CD1c-positive myeloid dendritic cell (primary cell): ENCODE measurements around the gene SYCE1L.
A peak's percentile ranks its signal among the peaks of the same experiment; 100 is the strongest.
"Not testable (repeated sequence)": the region's sequence is repeated elsewhere in the genome, so short reads cannot be mapped to it uniquely, and the experiment has no call there.

ENCODE experiments used
- DNase-seq: peaks from one replicate; pipeline ENCODE4 v3.0.0-alpha.2; 2016; ENCODE audit errors: extremely low spot score

Gene SYCE1L

DNA sequence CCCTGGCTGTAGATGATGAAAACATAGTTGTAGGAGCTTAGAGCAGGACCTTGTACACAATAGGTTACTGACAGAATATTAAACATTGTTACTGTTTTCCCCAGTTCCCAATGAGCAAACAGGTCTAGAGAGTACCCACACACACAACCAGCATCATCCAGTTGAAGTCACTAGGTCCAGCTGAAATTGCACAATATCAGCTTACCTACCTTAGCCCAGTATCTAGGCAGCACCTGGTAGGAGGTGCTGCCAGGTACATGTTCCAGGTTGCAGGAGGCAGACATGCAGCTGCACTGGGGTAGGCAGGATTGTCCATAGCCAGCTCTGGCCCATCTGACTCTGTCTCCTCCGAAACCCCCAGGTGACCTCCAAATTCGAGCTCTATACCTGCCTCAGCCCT lies 1.5 kb upstream of the SYCE1L start:
- DNase-seq, result no peak

DNA sequence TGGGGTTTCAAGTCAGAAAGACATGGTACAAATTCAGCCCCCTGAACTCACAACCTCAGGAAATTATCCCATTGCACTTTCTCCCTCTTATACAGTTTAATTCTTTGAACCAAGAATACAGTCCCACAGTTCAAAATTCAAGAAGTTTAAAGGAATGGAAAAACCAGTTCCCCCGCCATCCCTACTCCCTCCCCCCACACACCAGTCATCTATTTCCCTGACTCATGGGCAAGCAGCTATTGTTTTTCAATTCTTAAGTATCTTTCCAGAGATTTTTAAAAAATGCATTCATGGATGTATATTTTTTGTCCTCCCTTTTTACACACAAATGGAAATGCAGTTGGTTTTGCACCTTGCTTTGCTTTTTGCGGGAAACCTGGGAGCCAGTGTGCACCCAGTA lies 7.3 kb downstream of the SYCE1L start:
- DNase-seq, result no peak

DNA sequence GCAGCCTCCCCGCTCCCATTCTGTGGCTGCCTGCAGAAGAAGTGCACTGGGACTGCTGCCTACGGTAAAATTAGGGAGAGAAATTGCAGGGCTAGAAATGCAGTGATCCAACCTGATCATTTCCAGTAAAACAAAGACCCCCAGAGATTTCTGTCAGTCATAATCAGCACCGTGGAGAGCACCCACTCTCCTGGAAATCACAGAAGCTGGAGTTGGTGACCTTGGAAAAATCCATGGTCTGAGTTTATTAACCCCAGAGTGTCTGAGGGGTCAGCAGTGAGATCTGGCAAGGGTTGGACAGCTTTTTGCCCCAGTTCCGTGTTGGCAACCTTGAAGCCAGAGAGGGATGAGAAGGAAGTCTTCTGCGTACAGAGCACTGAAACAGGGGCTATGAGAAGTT lies 7.8 kb downstream of the SYCE1L start:
- DNase-seq, result no peak

DNA sequence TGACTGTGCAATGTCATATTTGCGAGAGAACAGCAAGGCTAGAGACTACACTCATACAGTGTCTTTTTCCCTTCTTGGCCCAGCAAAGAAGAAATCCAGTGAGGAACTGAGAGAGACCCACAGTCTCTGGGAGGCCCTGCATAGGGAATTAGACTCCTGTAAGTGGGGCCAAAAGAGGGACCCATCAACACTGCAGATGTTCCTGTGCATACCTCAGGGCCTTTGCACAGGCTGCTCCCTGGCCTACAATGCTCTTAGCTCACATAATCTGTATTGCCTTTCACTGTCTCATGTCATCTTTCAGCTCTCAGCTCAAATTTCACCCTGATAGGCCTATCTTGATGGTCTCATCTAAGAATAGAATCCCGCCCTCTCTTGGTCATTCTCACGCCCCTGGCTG lies 9.2 kb downstream of the SYCE1L start:
- no peak for DNase-seq

DNA sequence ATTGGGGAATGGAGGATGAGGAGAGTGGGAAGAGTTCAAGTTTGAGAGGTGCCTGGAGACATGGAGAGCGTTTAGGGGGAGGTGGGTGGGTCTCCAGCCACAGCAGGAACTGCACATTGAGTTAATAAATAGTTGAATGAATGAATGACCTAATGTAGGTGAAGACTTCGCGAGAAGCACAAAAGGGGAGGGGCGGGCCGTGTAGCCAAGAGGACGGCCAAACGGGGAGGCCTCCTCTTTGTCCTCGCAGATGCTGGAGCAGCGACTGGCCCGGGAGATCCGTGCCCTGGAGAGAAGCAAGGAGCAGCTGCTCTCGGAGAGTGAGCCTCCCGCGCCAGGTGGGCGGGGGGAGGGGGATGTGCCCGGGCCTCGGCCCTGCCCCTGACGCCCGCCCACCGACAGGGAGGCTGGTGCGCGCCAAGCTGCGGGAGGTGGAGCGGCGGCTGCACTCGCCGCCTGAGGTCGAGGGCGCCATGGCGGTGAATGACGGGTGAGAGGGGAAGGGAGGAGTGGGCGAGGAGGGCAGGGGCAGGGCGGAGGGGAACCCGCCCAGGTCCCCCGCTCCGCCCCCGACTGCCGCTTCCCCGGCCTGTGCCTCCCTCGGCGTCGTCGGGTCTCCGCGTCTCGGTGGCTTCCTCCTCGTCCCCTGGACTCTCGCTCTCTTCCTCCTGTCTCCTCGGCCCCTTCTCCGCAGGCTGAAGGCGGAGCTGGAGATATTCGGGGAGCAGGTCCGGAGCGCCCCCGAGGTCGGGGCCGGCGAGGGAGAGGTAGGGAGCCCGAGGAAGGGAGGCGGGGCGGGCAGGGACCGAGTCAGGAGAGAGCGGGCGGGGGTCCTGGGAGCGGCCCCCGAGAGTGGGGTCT lies 12.9 kb downstream of the SYCE1L start:
- peak; percentile 71 for DNase-seq

DNA sequence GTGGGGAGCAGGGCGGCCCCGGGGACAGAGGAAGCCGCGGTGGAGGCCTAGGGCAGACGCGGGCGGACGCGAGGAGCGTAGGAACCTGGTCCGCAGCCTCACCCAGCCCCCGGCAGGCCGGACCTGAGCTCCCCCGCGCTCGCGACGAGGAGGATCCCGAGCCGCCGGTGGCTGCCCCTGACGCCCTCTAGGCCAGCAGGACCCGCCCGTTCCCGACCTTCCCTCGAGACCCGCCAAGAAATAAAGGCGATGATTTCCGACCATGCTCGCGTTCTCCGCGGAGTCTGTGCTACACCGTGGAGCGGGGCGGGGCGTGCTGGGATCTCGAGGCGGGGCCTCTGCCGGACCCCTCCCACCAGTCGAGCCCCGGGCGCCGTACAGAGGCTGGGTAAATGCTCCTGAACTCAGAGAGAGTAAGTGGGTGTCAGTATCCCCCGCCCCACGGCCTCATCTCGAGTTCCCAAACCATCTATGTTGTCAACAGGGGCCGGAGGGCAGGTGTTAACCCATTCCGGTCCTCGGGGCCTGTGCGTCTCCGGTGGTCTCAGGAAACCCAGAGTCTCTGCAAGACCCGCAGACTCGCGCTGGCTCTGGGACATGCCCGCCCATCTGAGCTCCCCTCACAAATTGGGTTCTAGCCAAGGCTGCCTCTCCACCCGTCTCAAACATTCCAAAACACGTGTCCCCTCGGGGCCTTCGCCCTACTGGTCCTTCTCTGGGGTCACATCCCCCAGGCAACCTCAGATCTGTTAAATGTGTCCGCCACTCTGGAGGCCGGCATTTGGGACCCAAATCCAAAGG lies 13.7 kb downstream of the SYCE1L start:
- DNase-seq, result peak; percentile 66

DNA sequence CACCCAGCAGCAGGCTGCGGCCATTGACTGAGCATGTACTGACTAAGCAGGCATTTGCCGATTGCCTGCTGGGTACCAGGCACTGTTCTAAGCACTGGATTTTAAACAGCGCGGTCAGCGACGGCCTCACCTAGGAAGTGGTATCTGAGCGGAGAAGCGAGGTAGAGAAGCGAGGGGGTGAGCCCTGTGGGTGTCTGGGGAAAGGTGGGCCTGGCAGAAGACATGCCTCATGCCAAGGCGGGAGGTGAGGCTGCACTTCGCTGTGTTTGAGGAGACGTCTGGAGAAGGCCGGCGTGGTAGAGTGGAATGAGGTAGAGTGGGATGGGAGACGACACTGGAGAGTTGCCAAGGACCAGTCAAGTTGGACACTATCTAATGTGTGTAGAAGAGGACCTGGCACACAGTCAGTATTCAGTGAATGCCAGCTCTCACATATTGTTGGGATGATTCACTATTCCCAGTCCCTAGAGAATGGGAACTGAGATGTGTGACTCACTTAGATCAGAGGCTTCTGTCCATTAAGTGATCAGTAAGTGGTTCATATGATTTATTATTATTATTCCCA lies 14.4 kb downstream of the SYCE1L start:
- DNase-seq, result peak; percentile 73

DNA sequence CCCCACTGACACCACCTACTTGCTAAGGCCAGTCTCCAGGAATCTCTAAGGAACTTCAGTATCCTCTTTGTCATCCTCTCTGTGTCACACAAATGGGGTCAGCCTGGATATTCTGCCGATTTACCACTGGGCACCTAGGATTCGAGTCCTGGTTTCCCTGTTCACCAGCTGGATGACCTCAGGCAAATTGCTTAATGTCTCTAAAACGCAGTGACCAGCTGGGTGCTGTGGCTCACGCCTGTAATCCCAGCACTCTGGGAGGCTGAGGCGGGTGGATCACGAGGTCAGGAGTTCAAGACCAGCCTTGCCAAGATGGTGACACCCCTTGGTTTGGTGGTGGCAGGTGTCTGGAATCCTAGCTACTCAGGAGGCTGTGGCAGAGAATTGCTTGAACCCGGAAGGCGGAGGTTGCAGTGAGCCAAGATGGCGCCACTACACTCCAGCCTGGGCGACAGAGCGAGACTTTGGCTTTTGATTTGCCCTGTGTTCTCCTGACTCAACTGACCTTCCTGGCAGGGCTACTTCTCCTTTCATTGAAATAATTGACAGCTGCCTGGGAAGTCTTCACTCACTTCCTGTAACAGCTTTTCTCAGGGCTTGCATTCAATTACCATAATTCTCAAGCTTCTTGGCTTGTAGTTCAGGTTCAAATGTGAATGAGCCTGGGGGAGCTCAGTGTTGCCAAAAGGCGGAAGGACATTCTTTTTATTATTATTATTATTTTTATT lies 15.4 kb downstream of the SYCE1L start:
- peak; percentile 59 for DNase-seq

DNA sequence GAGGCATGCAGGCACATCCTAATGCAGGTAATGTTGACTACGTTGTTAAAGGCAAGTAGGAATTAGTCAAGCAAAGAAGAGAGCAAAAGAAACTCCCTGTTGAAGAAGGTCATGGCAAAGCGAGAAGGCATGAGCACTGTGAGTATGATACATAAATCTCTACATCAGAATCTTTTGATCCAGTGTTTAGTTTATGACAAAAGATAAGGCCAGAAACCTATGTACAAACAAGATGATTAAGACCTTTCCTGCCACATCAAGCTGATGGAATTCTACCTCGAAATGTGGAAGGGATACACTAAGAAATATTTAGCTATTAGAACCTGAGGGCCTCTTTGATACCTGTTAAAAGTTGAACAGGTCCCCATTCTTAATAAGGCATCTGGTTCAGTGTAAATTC lies 20.2 kb downstream of the SYCE1L start:
- DNase-seq, result no peak

DNA sequence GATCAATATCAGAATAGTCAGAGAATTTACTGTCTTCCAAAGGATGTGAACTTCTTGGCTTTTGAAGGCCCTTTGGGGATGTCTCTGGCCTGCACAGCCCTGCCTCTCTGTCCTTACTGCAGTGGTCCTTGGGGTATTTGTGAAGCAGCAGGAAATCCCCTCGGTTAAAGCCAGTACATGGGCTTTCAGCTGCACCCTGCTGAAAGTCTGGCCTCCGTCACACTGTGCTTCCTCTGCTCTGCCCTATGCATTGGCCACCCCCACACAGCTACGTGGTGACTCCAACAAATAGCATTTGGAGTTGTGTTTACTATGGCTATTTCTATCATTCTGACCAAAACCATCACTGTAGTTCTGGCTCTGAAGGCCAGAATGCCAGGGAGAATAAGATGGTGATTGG lies 21.2 kb downstream of the SYCE1L start:
- DNase-seq, result no peak

DNA sequence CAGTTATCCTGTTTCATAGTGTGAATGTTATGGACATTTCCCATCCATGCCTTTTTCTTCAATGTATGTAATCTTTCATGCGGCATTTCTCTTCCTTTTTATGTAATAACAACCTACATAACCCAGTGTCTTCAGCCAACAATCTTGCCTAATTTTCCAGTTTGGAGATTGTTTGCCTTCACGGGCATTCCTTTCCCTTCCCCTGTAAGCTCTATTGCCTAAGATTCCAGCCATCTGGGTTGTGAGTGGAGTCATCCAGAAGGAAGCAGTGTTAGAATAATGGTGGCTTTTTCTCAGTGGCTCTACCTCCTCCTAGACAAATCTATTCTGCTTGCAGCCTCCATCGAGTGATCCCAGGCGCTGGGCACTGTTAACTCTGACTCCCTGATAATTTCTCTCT lies 22.3 kb downstream of the SYCE1L start:
- DNase-seq, result no peak

DNA sequence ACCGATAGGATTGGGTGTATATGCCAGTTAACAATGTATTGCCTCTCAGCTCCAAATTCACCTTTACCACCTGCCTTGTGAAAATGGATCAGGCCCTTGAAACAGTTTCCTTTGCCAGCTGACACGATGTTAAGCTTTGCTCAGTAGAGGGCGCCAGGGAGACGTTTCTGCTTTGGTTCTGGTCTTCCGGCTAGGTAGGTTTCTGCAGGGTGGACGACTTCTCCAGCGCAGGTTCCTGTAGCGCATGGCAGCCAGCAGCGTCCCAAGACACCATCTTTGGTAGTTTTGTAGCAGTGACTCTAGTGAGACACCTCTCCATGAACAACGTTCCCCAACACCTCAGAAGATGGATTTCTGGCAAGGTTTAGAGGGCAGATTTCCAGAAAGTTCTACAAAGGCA lies 24.0 kb downstream of the SYCE1L start:
- peak; percentile 24 for DNase-seq

DNA sequence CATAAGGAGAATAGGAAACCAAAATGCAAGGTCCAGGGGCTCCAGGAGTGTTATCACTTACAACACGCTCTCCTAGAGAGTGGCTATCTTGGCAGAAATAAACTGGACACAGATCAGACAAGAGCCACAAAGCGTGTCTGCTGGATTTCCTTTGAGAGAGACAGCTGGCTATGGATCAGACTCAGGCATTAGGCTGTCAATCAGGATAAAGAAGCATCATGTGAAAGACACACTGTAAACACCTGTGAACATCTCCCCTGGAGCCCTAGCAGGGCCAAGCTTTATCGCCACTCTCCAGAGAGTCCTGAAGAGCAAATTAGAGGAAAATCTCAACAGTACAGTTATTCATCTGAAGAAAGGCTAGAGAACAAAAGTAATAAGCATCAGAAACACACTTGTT lies 26.0 kb downstream of the SYCE1L start:
- DNase-seq, result no peak

DNA sequence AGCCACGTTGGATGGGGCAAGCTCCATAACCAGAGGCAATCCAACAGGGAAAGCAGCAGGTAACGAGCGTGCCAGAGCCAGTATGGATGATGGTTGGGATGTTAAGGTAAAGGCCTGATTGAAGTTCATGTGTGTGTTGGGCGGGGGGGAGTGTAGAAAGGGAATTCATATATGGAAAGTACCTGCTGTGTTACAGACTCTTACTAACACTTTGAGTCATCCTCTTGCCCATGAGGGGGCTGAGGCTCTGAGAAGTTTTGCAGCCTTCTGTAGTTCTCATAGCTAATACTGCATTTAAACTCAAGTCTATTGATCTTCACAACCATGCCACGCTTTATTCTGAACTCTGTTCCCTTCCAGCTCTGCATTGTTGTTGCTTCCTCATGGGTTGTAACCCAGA lies 28.5 kb downstream of the SYCE1L start:
- DNase-seq, result no peak

DNA sequence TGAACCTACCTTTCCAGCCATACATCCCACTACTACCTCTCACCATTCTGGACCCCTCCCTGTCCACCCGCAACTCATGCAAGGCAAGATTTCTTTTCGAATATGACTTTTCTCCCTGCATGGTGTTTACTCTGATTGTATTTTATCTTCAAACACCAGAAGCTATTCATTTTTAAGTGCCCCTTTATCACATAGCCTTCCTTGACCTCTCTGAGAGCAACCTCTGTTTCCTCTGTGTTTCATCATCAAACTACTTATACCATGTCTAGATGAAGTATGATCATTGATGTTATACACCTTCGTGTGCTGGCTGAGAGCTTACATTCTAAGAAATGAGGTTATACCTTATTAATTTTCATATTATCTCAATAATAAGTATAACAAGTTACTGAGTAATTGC lies 31.8 kb downstream of the SYCE1L start:
- no peak for DNase-seq

DNA sequence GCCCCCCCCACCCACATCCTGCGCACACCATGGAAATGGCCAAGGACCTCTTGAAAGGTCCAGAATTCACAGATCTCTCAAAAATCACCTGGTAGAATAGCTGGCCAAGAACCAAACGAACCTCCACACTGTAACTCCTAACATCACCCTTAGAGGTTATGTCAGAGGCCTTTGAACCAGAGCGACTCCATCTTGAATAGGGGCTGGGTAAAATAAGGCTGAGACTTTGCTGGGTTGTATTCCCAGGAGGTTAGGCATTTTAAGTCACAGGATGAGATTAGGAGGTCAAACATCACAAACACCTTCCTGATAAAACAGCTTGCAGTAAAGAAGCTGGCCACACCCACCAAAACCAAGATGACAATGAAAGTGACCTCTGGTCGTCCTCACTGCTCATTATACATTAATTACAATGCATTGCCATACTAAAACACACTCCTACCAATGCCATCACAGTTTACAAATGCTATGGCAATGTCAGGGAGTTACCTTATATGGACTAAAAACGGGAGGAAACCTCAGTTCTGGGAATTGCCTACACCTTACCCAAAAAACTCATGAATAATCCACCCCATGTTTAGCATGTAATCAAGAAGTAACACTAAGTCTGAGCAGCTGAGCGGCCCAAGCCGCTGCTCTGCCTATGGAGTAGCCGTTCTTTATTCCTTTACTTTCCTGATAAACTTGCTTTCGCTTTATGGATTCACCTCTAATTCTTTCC lies 34.8 kb downstream of the SYCE1L start:
- no peak for DNase-seq

DNA sequence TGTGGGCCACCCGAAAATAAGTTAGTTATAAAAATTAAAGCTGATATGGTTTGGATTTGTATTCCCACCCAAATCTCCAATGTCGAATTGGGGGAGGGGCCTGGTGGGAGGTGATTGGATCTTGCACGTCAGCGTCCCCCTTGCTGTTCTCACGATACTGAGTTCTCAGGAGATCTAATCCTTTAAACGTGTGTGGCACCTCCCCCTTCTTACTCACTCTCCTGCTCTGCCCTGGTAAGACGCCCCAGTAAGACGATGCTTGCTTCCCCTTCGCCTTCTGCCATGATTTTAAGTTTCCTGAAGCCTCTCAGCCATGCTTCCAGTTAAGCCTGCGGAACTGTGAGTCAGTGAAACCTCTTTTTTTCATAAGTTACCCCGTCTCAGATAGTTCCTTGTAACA lies 35.4 kb downstream of the SYCE1L start:
- peak; percentile 11 for DNase-seq

DNA sequence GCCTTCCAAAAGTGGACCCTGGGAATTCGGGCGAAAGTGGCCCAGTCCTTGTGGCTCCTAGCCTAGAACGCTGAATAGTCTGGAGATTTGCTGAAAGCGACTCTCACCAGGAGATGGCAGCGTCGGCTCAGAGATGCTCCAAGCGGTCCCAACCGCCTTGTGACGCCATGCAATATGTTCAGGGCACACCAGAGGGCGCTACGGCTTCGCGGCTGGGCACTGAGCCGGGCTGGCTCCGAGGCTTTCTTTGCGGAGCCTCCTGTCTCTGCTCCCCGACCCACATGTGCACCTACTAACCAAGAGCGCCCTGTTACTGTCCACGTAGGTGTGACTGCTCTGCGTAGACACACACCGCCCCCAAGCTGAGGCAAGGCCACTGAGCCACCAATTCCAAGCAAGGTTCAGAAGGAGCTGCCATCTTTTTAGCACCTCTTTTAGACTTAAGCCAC lies 36.9 kb downstream of the SYCE1L start:
- peak; percentile 92 for DNase-seq

DNA sequence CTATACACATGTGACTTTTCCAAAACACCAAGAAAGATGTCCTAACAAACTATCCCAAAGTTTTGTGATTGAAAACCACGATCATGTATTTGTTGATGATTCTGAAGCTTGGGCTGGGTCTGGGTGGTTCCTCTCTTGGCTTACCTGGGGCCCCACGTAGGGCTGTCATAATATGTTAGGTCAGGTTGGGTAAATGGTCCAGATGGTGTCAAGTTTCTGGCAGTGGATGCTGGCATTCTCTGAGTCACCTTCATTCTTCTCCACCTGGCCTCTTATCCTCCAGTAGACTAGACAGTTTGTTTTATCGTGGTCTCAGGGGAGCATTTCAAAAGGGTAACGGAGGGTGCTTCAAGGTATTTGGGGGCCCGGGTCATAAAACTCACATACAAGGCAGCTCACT lies 39.4 kb downstream of the SYCE1L start:
- DNase-seq, result no peak

DNA sequence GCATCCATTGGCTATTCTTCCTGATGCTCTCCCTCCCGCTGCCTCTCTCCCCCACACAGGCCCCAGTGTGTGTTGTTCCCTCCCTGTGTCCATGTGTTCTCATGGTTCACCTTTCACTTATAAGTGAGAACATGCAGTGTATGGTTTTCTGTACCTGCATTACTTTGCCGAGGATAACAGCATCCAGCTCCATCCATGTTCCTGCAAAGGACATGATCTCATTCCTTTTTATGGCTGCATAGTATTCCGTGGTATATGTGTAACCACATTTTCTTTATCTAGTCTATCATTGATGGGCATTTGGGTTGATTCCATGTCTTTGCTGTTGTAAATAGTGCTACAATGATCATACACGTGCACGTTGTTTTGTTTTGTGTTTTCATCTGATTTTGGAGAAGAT lies 43.3 kb downstream of the SYCE1L start:
- DNase-seq, result not testable (repeated sequence)

DNA sequence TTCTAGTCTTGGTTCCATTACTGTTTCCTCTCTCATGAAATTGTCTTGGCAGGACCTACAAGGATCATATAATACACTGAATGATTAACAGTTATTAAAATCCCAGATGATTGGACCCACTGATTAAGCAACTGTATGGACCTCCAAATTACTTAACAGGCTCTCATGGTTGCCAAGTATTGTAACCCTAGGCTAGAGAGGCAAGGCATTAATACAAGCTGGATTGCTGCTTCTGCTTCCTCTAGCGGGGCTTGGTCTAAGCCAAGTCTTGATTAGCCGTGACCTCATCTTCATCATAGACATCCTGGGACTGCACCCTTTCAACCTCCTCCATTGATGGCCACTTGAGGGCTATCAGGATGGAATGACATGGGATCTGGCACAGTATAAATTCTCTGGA lies 46.9 kb downstream of the SYCE1L start:
- DNase-seq, result no peak
